Upper lobe of left lung (tissue), 6 donors: ENCODE data around the gene KIF1A. TPM values are rescaled to one million over a fixed set of nuclear protein-coding genes. Genes with fewer than 3 reads are reported as not detected.

Experiments
- ATAC-seq, 2 donors: fragments of 200-7000 bp; cut with Tn5 transposase; one replicate each; pipeline ENCODE4 v1.9.1; 2022; ENCODE audit warnings: mild to moderate bottlenecking in 2 of 2, moderate library complexity in 2 of 2; ENCODE audit not compliant: low FRiP score in 2 of 2
- DNase-seq, 2 donors: peaks; one replicate each; pipeline ENCODE4 v3.0.0-alpha.2; 2019 to 2020
- H3K27ac ChIP-seq, 4 donors: fragments of 200-600 bp; sonication (generic); one replicate each; pipeline ENCODE4 v1.5.1; 2016 to 2019
- H3K27me3 ChIP-seq, 4 donors: fragments of 200-600 bp; sonication (generic); one replicate each; pipeline ENCODE4 v1.5.1; 2017 to 2019
- H3K36me3 ChIP-seq, 4 donors: fragments of 200-600 bp; sonication (generic); one replicate each; pipeline ENCODE4 v1.5.1; 2016 to 2019
- H3K4me1 ChIP-seq, 4 donors: fragments of 200-600 bp; sonication (generic); one replicate each; pipeline ENCODE4 v1.5.1; 2018 to 2019
- H3K4me3 ChIP-seq, 4 donors: fragments of 200-600 bp; sonication (generic); one replicate each; pipeline ENCODE4 v1.5.1; 2017 to 2019; ENCODE audit warnings: mild to moderate bottlenecking in 2 of 4, moderate library complexity in 1 of 4
- H3K9me3 ChIP-seq, 4 donors: fragments of 200-600 bp; sonication (generic); one replicate each; pipeline ENCODE4 v1.5.1; 2018 to 2019
- EP300 ChIP-seq, 4 donors: sonication (generic); formaldehyde crosslinking; IDR thresholded peaks; one replicate each; pipeline ENCODE4 v1.5.1; 2017; ENCODE audit warnings: antibody characterized with exemption in 4 of 4, control low read depth in 2 of 4
- POLR2A ChIP-seq, 4 donors: fragments of 450-650 bp; IDR thresholded peaks; one replicate each; pipeline ENCODE4 v1.5.1; 2016 to 2017; ENCODE audit warnings: antibody characterized with exemption in 4 of 4, mild to moderate bottlenecking in 2 of 4
- POLR2AphosphoS5 ChIP-seq, 2 donors: sonication (generic); formaldehyde crosslinking; IDR thresholded peaks; one replicate each; pipeline ENCODE4 v1.5.1; 2017; ENCODE audit warnings: antibody characterized with exemption in 2 of 2
- WGBS, 2 donors: methylation state at CpG; one replicate each; pipeline ENCODE4 v1.1.5; 2017 to 2018; 5-methylcytosine and 5-hydroxymethylcytosine counted together
- total RNA-seq, 6 donors: library from RNA; depleted of rRNA in 4 of 6; stranded (reverse); fragments of >200 nt in 4 of 6; gene quantifications; one replicate each; pipeline versions ENCODE4 v1.1.0 to v1.2.1, GENCODE V29; 2016 to 2021
- TF ChIP-seq, protein P1 (sequence below), 6 experiments: fragments of 450-650 bp in 4 of 6; fragments of 200-600 bp in 2 of 6; sonication (generic) in 2 of 6; IDR thresholded peaks; one replicate each; pipeline ENCODE4 v1.5.1; 2016 to 2019; ENCODE audit warnings: antibody characterized with exemption in 6 of 6
- donor health status: DM: no; HTN: no; CAD: no; lungs with moderate emphysema.
- donor health status: DM: no; HTN: yes; CAD: no; lungs with severe emphysema.

Gene KIF1A
- total RNA-seq, 6 donors from 2014 or later: 0.15 to 1.2 (median 0.35) TPM; not detected in 2

DNA sequence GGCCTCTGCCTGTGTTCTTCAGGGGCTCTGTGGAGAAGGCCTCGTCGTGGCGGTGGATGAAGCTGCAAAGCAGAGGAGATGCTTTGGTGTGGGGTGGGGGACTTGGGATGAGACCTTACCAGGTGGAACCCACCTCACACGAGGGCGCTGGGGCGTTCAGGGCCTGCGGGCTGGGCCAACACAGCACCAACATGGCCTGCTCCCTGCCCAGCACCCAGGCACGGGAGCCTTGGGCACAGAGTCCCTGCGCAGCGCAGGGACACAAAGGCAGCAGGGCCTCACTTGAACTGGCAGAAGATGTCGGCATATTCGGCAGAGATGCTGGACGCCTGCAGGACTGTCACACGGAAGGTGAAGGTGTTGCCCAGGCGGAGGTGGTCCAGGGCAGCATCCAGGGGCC, 74.6 kb downstream of the KIF1A start:
- WGBS, 2 donors: 88 to 94% methylated on average over 8 to 14 of the region's 15 CpGs
- no peak for TF ChIP-seq EP300 (IDR thresholded peaks at IDR 0.05)
- no peak for ATAC-seq
- H3K9me3 ChIP-seq: no peaks in the 10 kb centered on the region
- DNase-seq: peak in 1 of 2 donors; percentile 56
- no peak overlapping the region for H3K4me3 ChIP-seq
- H3K4me1 ChIP-seq: no peaks in the 10 kb centered on the region
- H3K27me3 ChIP-seq: no peaks in the 10 kb centered on the region
- no peaks in the 10 kb centered on the region for H3K36me3 ChIP-seq
- H3K27ac ChIP-seq: no peak overlapping the region

DNA sequence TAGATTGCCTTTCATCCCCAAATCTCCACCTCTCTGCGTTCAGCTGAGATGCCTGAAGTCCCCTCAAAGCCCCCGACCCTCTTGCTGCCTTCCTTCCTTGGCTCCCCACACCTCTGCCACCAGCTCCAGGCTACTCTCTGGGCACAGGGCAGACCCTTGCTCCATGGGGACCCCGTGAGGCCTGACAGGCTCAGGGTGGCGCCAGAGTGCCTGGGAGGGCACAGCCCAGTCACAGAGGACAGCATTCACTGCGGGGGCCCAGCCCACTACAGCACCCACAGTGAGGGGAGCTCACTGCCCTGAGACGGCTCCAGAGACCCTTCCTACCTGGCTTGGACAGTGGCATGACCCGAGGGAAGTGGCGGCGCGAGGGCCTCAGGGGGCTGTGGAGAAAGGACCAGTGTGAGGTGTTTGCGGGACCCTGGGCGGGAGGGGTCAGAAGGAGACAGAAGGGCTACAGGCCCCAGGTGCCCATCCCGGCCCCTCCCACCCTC, 77.4 kb downstream of the KIF1A start:
- Histone ChIP-seq H3K4me3 (no peak overlapping the region), H3K4me1 (no peaks in the 10 kb centered on the region), H3K36me3 (no peaks in the 10 kb centered on the region), H3K27me3 (no peaks in the 10 kb centered on the region), H3K27ac (no peak overlapping the region), H3K9me3 (no peaks in the 10 kb centered on the region)
- DNase-seq (peak in 1 of 2 donors; percentile 62), ATAC-seq (no peak)
- TF ChIP-seq POLR2A (IDR thresholded peaks at IDR 0.05): no peak
- TF ChIP-seq EP300 (IDR thresholded peaks at IDR 0.05): no peak
- TF ChIP-seq POLR2AphosphoS5 (IDR thresholded peaks at IDR 0.05): no peak
- TF ChIP-seq, protein P1, sequence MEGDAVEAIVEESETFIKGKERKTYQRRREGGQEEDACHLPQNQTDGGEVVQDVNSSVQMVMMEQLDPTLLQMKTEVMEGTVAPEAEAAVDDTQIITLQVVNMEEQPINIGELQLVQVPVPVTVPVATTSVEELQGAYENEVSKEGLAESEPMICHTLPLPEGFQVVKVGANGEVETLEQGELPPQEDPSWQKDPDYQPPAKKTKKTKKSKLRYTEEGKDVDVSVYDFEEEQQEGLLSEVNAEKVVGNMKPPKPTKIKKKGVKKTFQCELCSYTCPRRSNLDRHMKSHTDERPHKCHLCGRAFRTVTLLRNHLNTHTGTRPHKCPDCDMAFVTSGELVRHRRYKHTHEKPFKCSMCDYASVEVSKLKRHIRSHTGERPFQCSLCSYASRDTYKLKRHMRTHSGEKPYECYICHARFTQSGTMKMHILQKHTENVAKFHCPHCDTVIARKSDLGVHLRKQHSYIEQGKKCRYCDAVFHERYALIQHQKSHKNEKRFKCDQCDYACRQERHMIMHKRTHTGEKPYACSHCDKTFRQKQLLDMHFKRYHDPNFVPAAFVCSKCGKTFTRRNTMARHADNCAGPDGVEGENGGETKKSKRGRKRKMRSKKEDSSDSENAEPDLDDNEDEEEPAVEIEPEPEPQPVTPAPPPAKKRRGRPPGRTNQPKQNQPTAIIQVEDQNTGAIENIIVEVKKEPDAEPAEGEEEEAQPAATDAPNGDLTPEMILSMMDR (IDR thresholded peaks at IDR 0.05): no peak
- 69 to 87% methylated on average over 2 to 13 of the region's 13 CpGs for WGBS, 2 donors

DNA sequence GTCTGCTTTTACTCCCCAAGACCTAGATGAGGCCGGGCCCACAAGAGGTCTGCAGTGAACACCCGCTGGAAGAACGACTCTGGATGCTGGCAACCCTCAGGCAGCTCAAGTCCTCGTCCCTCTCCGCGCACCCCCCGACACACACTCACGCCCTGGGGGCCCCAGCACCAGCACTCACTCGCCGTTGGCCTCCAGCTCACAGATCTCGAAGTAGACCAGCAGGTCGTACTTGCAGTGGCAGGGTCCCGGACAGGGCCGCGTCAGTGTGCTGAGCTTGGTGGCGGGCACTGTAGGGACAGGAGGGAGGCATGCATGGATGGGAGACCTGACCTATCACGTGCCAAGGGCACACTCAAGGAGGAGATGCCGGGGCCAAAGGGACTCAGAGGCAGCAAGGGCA, 78.9 kb downstream of the KIF1A start:
- H3K4me1 ChIP-seq: no peaks in the 10 kb centered on the region
- no peaks in the 10 kb centered on the region for H3K9me3 ChIP-seq
- H3K27ac ChIP-seq: no peak overlapping the region
- WGBS, 2 donors: 79 to 85% methylated on average over 16 to 18 of the region's 18 CpGs
- no peaks in the 10 kb centered on the region for H3K27me3 ChIP-seq
- DNase-seq: peak in 1 of 2 donors; percentile 71
- TF ChIP-seq POLR2A (IDR thresholded peaks at IDR 0.05) (no peak), EP300 (IDR thresholded peaks at IDR 0.05) (no peak), POLR2AphosphoS5 (IDR thresholded peaks at IDR 0.05) (no peak)
- TF ChIP-seq, protein P1 (IDR thresholded peaks at IDR 0.05): no peak
- H3K36me3 ChIP-seq: no peaks in the 10 kb centered on the region
- H3K4me3 ChIP-seq: no peak overlapping the region
- no peak for ATAC-seq

DNA sequence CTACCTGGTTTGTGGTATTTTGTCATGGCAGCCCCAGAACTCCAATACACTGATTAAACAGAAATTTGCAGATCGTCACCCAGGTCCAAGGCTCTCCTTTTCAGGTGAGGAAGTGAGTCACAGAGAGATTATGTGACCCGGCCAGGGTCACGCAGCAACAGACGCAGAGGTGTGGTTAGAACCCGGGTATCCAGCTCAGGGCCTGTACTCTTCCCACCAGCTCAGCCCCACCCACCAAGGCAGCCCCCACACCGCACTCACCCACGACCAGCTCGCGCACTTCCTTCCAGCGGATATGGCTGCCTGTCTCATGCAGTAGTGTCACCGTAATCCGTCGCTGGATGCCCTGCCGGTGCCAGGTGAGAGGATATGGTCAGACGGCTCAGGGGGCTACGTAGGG, 80.2 kb downstream of the KIF1A start:
- H3K36me3 ChIP-seq: no peaks in the 10 kb centered on the region
- no peaks in the 10 kb centered on the region for H3K4me1 ChIP-seq
- no peak overlapping the region for H3K27ac ChIP-seq
- H3K4me3 ChIP-seq: no peak overlapping the region
- no peak for ATAC-seq
- TF ChIP-seq, protein P1 (IDR thresholded peaks at IDR 0.05): no peak
- no peak for TF ChIP-seq POLR2A (IDR thresholded peaks at IDR 0.05)
- TF ChIP-seq POLR2AphosphoS5 (IDR thresholded peaks at IDR 0.05): no peak
- no peak for TF ChIP-seq EP300 (IDR thresholded peaks at IDR 0.05)
- DNase-seq: peak in 1 of 2 donors; percentile 56
- H3K27me3 ChIP-seq: no peaks in the 10 kb centered on the region
- 69 to 79% methylated on average over 16 of the region's 16 CpGs for WGBS, 2 donors
- H3K9me3 ChIP-seq: no peaks in the 10 kb centered on the region

DNA sequence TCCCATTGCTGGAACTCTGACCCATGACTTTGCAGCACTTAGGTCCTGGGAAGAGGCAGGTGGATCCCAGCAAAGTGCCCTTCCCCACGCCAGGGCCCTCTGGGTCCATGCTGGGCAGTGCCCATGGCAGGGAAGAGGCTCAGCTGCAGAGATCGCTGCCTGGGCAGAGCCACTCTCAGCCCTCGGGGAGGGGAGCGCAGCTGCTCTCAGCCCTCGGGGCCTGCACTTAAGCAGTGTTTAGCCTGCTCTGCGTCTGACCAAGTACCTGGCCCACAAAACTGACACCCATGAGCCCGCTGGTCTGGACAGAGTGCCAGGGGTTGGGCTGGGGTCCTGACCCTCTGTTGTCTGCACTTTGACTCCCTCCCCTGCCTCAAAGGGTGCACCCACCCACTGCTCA, 82.1 kb downstream of the KIF1A start:
- TF ChIP-seq EP300 (IDR thresholded peaks at IDR 0.05) (no peak), POLR2AphosphoS5 (IDR thresholded peaks at IDR 0.05) (no peak), POLR2A (IDR thresholded peaks at IDR 0.05) (no peak)
- TF ChIP-seq, protein P1 (IDR thresholded peaks at IDR 0.05): no peak
- ATAC-seq (no peak), DNase-seq (peak in 1 of 2 donors; percentile 56)
- no peaks in the 10 kb centered on the region for H3K4me1 ChIP-seq
- WGBS, 2 donors: 77 to 80% methylated on average over 3 to 7 of the region's 7 CpGs
- H3K9me3 ChIP-seq: no peaks in the 10 kb centered on the region
- no peaks in the 10 kb centered on the region for H3K36me3 ChIP-seq
- H3K4me3 ChIP-seq: no peak overlapping the region
- H3K27ac ChIP-seq: no peak overlapping the region
- H3K27me3 ChIP-seq: no peaks in the 10 kb centered on the region
